GM23338 (cell line): Measurements from ENCODE around the gene C14orf119. TPM values are rescaled to one million over a fixed set of nuclear protein-coding genes. Genes with fewer than 3 reads are reported as not detected.

Source experiments
- ATAC-seq: fragments of 200-7000 bp; cut with Tn5 transposase; 3 replicates; pipeline ENCODE4 v1.9.1; 2020
- DNase-seq: peaks from one replicate; pipeline ENCODE4 v3.0.0-alpha.2; 2015; ENCODE audit warnings: low spot score
- H2AFZ ChIP-seq: fragments of 200-600 bp; sonication (generic); 2 replicates; pipeline ENCODE4 v1.8.0; 2016; ENCODE audit warnings: antibody characterized with exemption, mild to moderate bottlenecking, moderate library complexity
- H3F3A ChIP-seq: fragments of 200-600 bp; sonication (generic); replicated peaks from 2 replicates; pipeline ENCODE4 v1.8.0; 2017; ENCODE audit warnings: antibody characterized with exemption, mixed run types, low read depth
- H3K27ac ChIP-seq: fragments of 200-600 bp; sonication (generic); 2 replicates; pipeline ENCODE4 v1.6.1; 2016; ENCODE audit warnings: low read depth
- H3K27me3 ChIP-seq: fragments of 200-600 bp; sonication (generic); 2 replicates; pipeline ENCODE4 v1.8.0; 2016; ENCODE audit warnings: mild to moderate bottlenecking, mixed run types, moderate library complexity; ENCODE audit not compliant: insufficient read depth
- H3K36me3 ChIP-seq: fragments of 200-600 bp; sonication (generic); 2 replicates; pipeline ENCODE4 v1.8.0; 2016; ENCODE audit warnings: mild to moderate bottlenecking; ENCODE audit not compliant: insufficient read depth
- H3K4me1 ChIP-seq: fragments of 200-600 bp; sonication (generic); 2 replicates; pipeline ENCODE4 v1.8.0; 2016; ENCODE audit warnings: mild to moderate bottlenecking, moderate library complexity; ENCODE audit not compliant: insufficient read depth
- H3K4me2 ChIP-seq: fragments of 200-600 bp; sonication (generic); 2 replicates; pipeline ENCODE4 v1.7.1; 2017; ENCODE audit warnings: mixed run types
- H3K4me3 ChIP-seq: fragments of 200-600 bp; sonication (generic); 2 replicates; pipeline ENCODE4 v1.6.1; 2016; ENCODE audit warnings: mixed run types
- H3K79me2 ChIP-seq: fragments of 200-600 bp; sonication (generic); replicated peaks from 2 replicates; pipeline ENCODE4 v1.8.0; 2017; ENCODE audit warnings: mild to moderate bottlenecking; ENCODE audit not compliant: insufficient read depth
- H3K9me2 ChIP-seq: fragments of 200-600 bp; sonication (generic); 2 replicates; pipeline ENCODE4 v1.8.0; 2017; ENCODE audit not compliant: insufficient read depth
- H4K20me1 ChIP-seq: fragments of 200-600 bp; sonication (generic); replicated peaks from 2 replicates; pipeline ENCODE4 v1.8.0; 2017; ENCODE audit warnings: mild to moderate bottlenecking; ENCODE audit not compliant: insufficient read depth
- H3K27ac Mint-ChIP-seq: 2 replicates; pipeline ENCODE4 v1.8.0; 2020; ENCODE audit warnings: inconsistent platforms, mild to moderate bottlenecking, moderate library complexity, mixed read lengths
- H3K27me3 Mint-ChIP-seq: 3 replicates; pipeline ENCODE4 v1.8.0; 2022; ENCODE audit warnings: low read depth, mild to moderate bottlenecking, moderate library complexity, mixed read lengths, inconsistent platforms; ENCODE audit not compliant: insufficient read depth, poor library complexity
- H3K36me3 Mint-ChIP-seq: 3 replicates; pipeline ENCODE4 v1.8.0; 2021; ENCODE audit warnings: low read depth, mild to moderate bottlenecking, inconsistent platforms, moderate library complexity, mixed read lengths
- H3K4me1 Mint-ChIP-seq: 3 replicates; pipeline ENCODE4 v1.8.0; 2020; ENCODE audit warnings: mild to moderate bottlenecking, inconsistent platforms, mixed read lengths
- H3K4me3 Mint-ChIP-seq: 3 replicates; pipeline ENCODE4 v1.8.0; 2021; ENCODE audit warnings: moderate library complexity, mild to moderate bottlenecking, inconsistent platforms, mixed read lengths
- H3K9me3 Mint-ChIP-seq: 3 replicates; pipeline ENCODE4 v1.8.0; 2020; ENCODE audit warnings: moderate library complexity, mild to moderate bottlenecking, inconsistent platforms, mixed read lengths
- EZH2 ChIP-seq: fragments of 200-600 bp; sonication (generic); IDR thresholded peaks from one replicate; pipeline ENCODE4 v1.8.0; 2017; ENCODE audit warnings: antibody characterized with exemption, mild to moderate bottlenecking, low read depth; ENCODE audit not compliant: unreplicated experiment
- EZH2phosphoT487 ChIP-seq: fragments of 200-600 bp; sonication (generic); IDR thresholded peaks from one replicate; pipeline ENCODE4 v1.8.1; 2018; ENCODE audit warnings: antibody characterized with exemption; ENCODE audit not compliant: unreplicated experiment
- JUNB ChIP-seq: IDR thresholded peaks from one replicate; pipeline ENCODE4 v1.6.1; 2016; ENCODE audit warnings: antibody characterized with exemption; ENCODE audit not compliant: unreplicated experiment
- NANOG ChIP-seq: IDR thresholded peaks from 2 replicates; pipeline ENCODE4 v1.6.1; 2016; ENCODE audit warnings: antibody characterized with exemption, borderline replicate concordance
- POLR2AphosphoS5 ChIP-seq: IDR thresholded peaks from 2 replicates; pipeline ENCODE4 v1.6.1; 2016; ENCODE audit warnings: antibody characterized with exemption, low read depth
- ZNF114 ChIP-seq: fragments of 250-450 bp; sonication (Bioruptor Pico); IDR thresholded peaks from 2 replicates; pipeline ENCODE4 v1.5.0; 2020; ENCODE audit warnings: mild to moderate bottlenecking, moderate library complexity
- ZNF331 ChIP-seq: fragments of 250-450 bp; sonication (Bioruptor Pico); IDR thresholded peaks from 2 replicates; pipeline ENCODE4 v1.5.0; 2020; ENCODE audit warnings: low read depth, mild to moderate bottlenecking, moderate library complexity
- ZNF462 ChIP-seq: fragments of 250-450 bp; sonication (Bioruptor Pico); IDR thresholded peaks from 2 replicates; pipeline ENCODE4 v1.5.0; 2020; ENCODE audit warnings: mild to moderate bottlenecking, moderate library complexity
- polyA plus RNA-seq: library from polyadenylated mRNA; unstranded; fragments of >200 nt; fragmentation: Nextera tagmentation; extraction: Ambion mirVana; gene quantifications from 2 replicates; pipeline ENCODE4 v1.2.1, GENCODE V29; 2016
- total RNA-seq: library from RNA; depleted of rRNA; stranded (reverse); fragments of >200 nt; shearing (Covaris generic); gene quantifications from 2 replicates; pipeline ENCODE4 v1.2.3, GENCODE V29; 2014
- TF ChIP-seq, protein P1 (sequence below): IDR thresholded peaks from 2 replicates; pipeline ENCODE4 v1.6.1; 2016; ENCODE audit warnings: antibody characterized with exemption
- TF ChIP-seq, protein P2 (sequence below), 2 experiments: fragments of 200-600 bp in 1 of 2; sonication (generic) in 1 of 2; conservative IDR thresholded peaks; 2 replicates each; pipeline versions ENCODE4 v1.5.1 to v1.6.1; 2016 to 2017; ENCODE audit warnings: antibody characterized with exemption in 2 of 2, low read depth in 2 of 2, mild to moderate bottlenecking in 2 of 2, moderate library complexity in 1 of 2
- TF ChIP-seq, protein P3 (sequence below): IDR thresholded peaks from one replicate; pipeline ENCODE4 v1.6.1; 2018; ENCODE audit warnings: antibody characterized with exemption; ENCODE audit not compliant: unreplicated experiment

The C14orf119 gene
- total and polyA plus RNA-seq, 2 experiments from 2014 or later = 49.4 to 118 TPM

DNA sequence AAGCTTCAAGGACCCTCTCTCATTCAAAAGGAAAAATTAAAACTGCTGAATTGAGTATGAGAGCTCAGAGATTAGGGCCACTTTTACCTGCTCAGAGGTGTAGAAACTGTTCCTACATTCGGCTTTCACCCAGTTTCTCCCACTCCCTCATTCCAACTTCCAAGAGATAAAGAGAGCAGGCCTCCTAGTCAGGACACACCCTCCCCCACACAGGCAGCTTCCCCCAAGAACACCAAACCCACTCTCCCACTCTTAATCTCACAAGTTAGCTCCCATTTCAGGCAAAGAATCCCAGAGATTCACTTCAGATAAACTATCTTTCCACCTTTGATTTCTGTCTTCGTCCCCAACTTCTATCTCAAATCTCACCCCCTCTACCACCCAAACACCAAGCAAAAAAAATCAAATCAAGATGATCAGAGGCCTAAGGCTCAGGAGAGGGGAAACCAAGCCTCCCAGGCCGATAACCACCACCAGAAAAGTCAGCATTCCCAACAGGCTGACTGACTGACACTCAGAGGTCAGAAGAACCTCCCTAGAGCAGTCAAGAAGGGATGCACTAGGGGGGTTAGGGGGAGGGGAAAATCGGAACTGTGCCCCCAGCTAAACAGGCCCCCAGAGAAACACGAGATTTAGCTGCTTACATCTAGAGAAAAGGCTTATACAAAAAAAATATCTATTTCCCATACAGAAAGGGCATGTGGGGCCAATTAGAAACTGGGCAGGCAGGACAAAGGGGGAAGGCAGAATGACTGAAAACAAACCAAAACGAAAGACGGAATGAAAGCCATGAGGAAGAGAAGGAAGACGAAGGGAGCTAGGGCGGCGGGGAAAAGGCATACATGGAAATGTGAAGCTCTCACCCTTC is 24.8 kb upstream of the C14orf119 start:
- no peaks in the 10 kb centered on the region for H3K27me3 ChIP-seq
- no peaks in the 10 kb centered on the region for H3K9me2 ChIP-seq
- peaks cover 43% of the 10 kb centered on the region for H3F3A ChIP-seq
- Mint-ChIP-seq H3K4me1 (peaks cover 45% of the 10 kb centered on the region), H3K4me3 (peak overlapping the region; percentile 91), H3K9me3 (no peaks in the 10 kb centered on the region), H3K36me3 (peaks cover 82% of the 10 kb centered on the region), H3K27ac (peak overlapping the region; percentile 98), H3K27me3 (peaks cover 10% of the 10 kb centered on the region)
- ATAC-seq = no peak; the same call in 1 of the 3 replicates
- H2AFZ ChIP-seq = no peak overlapping the region
- peaks cover 32% of the 10 kb centered on the region for H3K4me1 ChIP-seq
- H3K36me3 ChIP-seq = peaks cover 42% of the 10 kb centered on the region
- H3K27ac ChIP-seq = peak overlapping the region; percentile 89
- H3K79me2 ChIP-seq = peaks cover 70% of the 10 kb centered on the region
- peaks cover 31% of the 10 kb centered on the region for H4K20me1 ChIP-seq
- DNase-seq = no peak
- TF ChIP-seq ZNF114 (CRISPR knock-in tag) (no peak), ZNF462 (CRISPR knock-in tag) (no peak), ZNF331 (CRISPR knock-in tag) (no peak), EZH2 (no peak), NANOG (no peak), POLR2AphosphoS5 (no peak), EZH2phosphoT487 (no peak), JUNB (no peak)
- TF ChIP-seq, protein P1, sequence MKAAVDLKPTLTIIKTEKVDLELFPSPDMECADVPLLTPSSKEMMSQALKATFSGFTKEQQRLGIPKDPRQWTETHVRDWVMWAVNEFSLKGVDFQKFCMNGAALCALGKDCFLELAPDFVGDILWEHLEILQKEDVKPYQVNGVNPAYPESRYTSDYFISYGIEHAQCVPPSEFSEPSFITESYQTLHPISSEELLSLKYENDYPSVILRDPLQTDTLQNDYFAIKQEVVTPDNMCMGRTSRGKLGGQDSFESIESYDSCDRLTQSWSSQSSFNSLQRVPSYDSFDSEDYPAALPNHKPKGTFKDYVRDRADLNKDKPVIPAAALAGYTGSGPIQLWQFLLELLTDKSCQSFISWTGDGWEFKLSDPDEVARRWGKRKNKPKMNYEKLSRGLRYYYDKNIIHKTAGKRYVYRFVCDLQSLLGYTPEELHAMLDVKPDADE = no peak
- TF ChIP-seq, protein P2, sequence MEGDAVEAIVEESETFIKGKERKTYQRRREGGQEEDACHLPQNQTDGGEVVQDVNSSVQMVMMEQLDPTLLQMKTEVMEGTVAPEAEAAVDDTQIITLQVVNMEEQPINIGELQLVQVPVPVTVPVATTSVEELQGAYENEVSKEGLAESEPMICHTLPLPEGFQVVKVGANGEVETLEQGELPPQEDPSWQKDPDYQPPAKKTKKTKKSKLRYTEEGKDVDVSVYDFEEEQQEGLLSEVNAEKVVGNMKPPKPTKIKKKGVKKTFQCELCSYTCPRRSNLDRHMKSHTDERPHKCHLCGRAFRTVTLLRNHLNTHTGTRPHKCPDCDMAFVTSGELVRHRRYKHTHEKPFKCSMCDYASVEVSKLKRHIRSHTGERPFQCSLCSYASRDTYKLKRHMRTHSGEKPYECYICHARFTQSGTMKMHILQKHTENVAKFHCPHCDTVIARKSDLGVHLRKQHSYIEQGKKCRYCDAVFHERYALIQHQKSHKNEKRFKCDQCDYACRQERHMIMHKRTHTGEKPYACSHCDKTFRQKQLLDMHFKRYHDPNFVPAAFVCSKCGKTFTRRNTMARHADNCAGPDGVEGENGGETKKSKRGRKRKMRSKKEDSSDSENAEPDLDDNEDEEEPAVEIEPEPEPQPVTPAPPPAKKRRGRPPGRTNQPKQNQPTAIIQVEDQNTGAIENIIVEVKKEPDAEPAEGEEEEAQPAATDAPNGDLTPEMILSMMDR (conservative IDR thresholded peaks at IDR 0.05; ENCODE audit: low read depth in 2 of 2) = no peak
- TF ChIP-seq, protein P3, sequence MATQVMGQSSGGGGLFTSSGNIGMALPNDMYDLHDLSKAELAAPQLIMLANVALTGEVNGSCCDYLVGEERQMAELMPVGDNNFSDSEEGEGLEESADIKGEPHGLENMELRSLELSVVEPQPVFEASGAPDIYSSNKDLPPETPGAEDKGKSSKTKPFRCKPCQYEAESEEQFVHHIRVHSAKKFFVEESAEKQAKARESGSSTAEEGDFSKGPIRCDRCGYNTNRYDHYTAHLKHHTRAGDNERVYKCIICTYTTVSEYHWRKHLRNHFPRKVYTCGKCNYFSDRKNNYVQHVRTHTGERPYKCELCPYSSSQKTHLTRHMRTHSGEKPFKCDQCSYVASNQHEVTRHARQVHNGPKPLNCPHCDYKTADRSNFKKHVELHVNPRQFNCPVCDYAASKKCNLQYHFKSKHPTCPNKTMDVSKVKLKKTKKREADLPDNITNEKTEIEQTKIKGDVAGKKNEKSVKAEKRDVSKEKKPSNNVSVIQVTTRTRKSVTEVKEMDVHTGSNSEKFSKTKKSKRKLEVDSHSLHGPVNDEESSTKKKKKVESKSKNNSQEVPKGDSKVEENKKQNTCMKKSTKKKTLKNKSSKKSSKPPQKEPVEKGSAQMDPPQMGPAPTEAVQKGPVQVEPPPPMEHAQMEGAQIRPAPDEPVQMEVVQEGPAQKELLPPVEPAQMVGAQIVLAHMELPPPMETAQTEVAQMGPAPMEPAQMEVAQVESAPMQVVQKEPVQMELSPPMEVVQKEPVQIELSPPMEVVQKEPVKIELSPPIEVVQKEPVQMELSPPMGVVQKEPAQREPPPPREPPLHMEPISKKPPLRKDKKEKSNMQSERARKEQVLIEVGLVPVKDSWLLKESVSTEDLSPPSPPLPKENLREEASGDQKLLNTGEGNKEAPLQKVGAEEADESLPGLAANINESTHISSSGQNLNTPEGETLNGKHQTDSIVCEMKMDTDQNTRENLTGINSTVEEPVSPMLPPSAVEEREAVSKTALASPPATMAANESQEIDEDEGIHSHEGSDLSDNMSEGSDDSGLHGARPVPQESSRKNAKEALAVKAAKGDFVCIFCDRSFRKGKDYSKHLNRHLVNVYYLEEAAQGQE = no peak
- H3K4me3 ChIP-seq = peak overlapping the region; percentile 83
- H3K4me2 ChIP-seq = peak overlapping the region; percentile 85
